Stimulated activated CD4-positive, alpha-beta T cell treated with anti-CD3 and anti-CD28 coated beads, Interleukin-15, amount 100 ng/mL, for 1 hour (primary cell): ENCODE results near the gene RBBP5.

ENCODE experiments used
- DNase-seq, 2 donors: peaks; one replicate each; pipeline ENCODE4 v3.0.0-alpha.2; 2020; ENCODE audit warnings: low read depth in 1 of 2, low spot score in 1 of 2

RBBP5 gene

GRCh38 chr1:205075642-205076155 is 46.1 kb downstream of the RBBP5 start:
- no peak for DNase-seq

GRCh38 chr1:205074513-205074912 is 47.3 kb downstream of the RBBP5 start:
- no peak for DNase-seq

- DNase-seq, result no peak
Measured at GRCh38 chr1:205074084-205074483, 47.7 kb downstream of the RBBP5 start.

GRCh38 chr1:205073511-205073910 is 48.3 kb downstream of the RBBP5 start:
- DNase-seq, result no peak

GRCh38 chr1:205072881-205073280 is 48.9 kb downstream of the RBBP5 start:
- DNase-seq, result no peak

GRCh38 chr1:205072286-205072685 is 49.5 kb downstream of the RBBP5 start:
- no peak for DNase-seq

- DNase-seq, result no peak
Measured at GRCh38 chr1:205071801-205072200, 50.0 kb downstream of the RBBP5 start.

GRCh38 chr1:205071028-205071409 is 50.8 kb downstream of the RBBP5 start:
- no peak for DNase-seq

- DNase-seq, result no peak
Measured at GRCh38 chr1:205069371-205070125, 52.2 kb downstream of the RBBP5 start.

- no peak for DNase-seq
Measured at GRCh38 chr1:205068457-205069040, 53.2 kb downstream of the RBBP5 start.

- no peak for DNase-seq
Measured at GRCh38 chr1:205068001-205068400, 53.8 kb downstream of the RBBP5 start.

- no peak for DNase-seq
Measured at GRCh38 chr1:205067031-205067430, 54.7 kb downstream of the RBBP5 start.

GRCh38 chr1:205066141-205066818 is 55.5 kb downstream of the RBBP5 start:
- no peak for DNase-seq

GRCh38 chr1:205065666-205066065 is 56.1 kb downstream of the RBBP5 start:
- no peak for DNase-seq

GRCh38 chr1:205064741-205065316 is 56.9 kb downstream of the RBBP5 start:
- DNase-seq, result no peak

- DNase-seq, result no peak
Measured at GRCh38 chr1:205064301-205064700, 57.5 kb downstream of the RBBP5 start.

GRCh38 chr1:205062895-205063294 is 58.9 kb downstream of the RBBP5 start:
- no peak for DNase-seq

- no peak for DNase-seq
Measured at GRCh38 chr1:205062319-205062718, 59.5 kb downstream of the RBBP5 start.

- DNase-seq, result peak; percentile 12 to 49
Measured at GRCh38 chr1:205061665-205062069, 60.1 kb downstream of the RBBP5 start.

- no peak for DNase-seq
Measured at GRCh38 chr1:205061227-205061626, 60.6 kb downstream of the RBBP5 start.

GRCh38 chr1:205060746-205061145 is 61.0 kb downstream of the RBBP5 start:
- no peak for DNase-seq

GRCh38 chr1:205059660-205060059 is 62.1 kb downstream of the RBBP5 start:
- DNase-seq, result no peak
